ENCODE data around the gene THBS4.
A peak's percentile ranks its signal among the peaks of the same experiment; 100 is the strongest.

THBS4 gene

GRCh38 chr5:80072103-80073073 lies 37.2 kb downstream of the THBS4 start:
- no peak for DNase-seq (ENCODE audit: low read depth in 3 of 3, low spot score in 1 of 3)

DNA sequence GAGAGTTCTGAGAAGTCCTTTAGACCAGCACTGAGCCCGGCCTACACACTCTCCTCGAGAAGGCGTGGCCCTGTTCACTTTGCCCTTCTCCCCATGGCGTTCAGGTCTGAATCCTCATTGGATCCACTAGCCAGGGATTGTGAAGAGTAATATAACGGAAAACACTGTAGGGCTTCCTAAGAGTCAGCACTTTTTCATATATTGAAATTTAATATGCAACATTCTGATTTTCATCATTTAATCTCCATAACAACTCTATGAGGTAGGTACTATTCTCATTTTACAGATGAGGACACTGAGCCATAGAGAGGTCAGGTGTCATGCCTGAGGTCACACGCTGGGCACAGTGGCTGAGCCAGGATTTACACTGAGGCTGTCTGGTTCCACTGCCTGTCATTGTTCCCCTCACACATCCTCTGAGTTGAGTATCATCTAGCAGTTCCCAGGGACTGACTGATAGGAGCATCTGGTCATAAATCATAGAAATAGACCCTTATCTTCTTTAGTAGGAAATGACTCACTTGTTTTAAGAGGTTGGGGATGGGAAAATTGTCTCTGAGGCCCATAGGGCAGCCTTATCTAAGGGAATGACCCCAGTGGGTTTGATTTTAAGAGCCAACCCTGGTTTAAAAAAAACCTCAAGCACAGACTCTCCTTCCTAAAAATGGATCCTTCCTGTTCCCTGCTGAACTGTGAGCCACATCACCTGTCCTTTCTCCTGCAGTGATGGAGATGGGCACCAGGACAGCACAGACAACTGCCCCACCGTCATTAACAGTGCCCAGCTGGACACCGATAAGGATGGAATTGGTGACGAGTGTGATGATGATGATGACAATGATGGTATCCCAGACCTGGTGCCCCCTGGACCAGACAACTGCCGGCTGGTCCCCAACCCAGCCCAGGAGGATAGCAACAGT lies 41.2 kb downstream of the THBS4 start:
- no peak for DNase-seq (ENCODE audit: low read depth in 3 of 3, low spot score in 1 of 3)

- no peak for DNase-seq (ENCODE audit: low read depth in 3 of 3, low spot score in 1 of 3)
Observed at GRCh38 chr5:80077051-80077714, 42.0 kb downstream of the THBS4 start.

GRCh38 chr5:80078921-80079320 lies 43.8 kb downstream of the THBS4 start:
- DNase-seq (ENCODE audit: low read depth in 3 of 3, low spot score in 1 of 3) = no peak

DNA sequence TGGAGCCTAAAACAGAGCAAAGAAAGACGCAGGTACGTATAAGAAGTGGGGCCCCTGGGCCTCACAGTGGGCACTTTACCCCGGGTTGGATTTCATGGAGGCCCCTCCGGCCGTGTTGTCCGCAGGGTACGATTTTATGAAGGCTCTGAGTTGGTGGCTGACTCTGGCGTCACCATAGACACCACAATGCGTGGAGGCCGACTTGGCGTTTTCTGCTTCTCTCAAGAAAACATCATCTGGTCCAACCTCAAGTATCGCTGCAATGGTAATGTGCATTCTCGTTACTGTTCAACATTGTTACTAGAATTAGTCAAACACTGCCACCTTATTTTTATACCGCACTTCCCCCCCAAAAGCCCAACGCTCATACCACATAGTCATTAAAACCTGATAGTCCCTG lies 47.1 kb downstream of the THBS4 start:
- no peak for DNase-seq (ENCODE audit: low read depth in 3 of 3, low spot score in 1 of 3)

- DNase-seq (ENCODE audit: low read depth in 3 of 3, low spot score in 1 of 3) = peak in 1 of 3 donors; percentile 51
Observed at GRCh38 chr5:80082731-80083100, 47.6 kb downstream of the THBS4 start.

- peak in 1 of 3 donors; percentile 8 for DNase-seq (ENCODE audit: low read depth in 3 of 3, low spot score in 1 of 3)
Observed at GRCh38 chr5:80083101-80083890, 48.1 kb downstream of the THBS4 start.

GRCh38 chr5:80090884-80091166 lies 55.7 kb downstream of the THBS4 start:
- no peak for DNase-seq (ENCODE audit: low read depth in 3 of 3, low spot score in 1 of 3)

- peak in 1 of 3 donors; percentile 13 for DNase-seq (ENCODE audit: low read depth in 3 of 3, low spot score in 1 of 3)
Observed at GRCh38 chr5:80091792-80092192, 56.6 kb downstream of the THBS4 start.

GRCh38 chr5:80092486-80093107 lies 57.4 kb downstream of the THBS4 start:
- DNase-seq (ENCODE audit: low read depth in 3 of 3, low spot score in 1 of 3) = no peak

GRCh38 chr5:80093796-80094195 lies 58.6 kb downstream of the THBS4 start:
- no peak for DNase-seq (ENCODE audit: low read depth in 3 of 3, low spot score in 1 of 3)

DNA sequence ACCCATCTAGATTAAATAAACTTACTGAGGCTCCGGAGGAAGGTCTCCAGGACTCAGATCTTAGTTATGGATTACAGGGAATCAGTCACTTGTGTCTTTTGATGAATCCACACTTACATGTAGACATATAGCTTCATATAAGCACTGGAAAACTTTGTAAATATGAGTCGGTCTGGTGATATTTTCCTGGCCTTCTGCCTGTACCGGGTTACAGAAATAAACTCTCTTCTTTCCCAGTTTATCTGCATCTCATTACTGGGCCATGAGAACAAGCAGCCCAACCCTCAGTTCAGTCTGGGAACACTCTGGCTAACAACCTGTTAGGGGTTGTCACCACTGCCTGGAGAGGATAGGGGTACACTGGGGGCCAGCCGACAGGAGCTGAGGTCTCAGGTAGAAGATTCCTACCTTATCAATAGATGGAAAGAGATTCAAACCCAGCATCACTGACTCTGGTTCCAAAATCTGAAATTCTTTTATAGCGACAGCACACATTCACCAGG lies 59.1 kb downstream of the THBS4 start:
- DNase-seq (ENCODE audit: low read depth in 3 of 3, low spot score in 1 of 3) = no peak

- no peak for DNase-seq (ENCODE audit: low read depth in 3 of 3, low spot score in 1 of 3)
Observed at GRCh38 chr5:80097451-80097850, 62.3 kb downstream of the THBS4 start.

DNA sequence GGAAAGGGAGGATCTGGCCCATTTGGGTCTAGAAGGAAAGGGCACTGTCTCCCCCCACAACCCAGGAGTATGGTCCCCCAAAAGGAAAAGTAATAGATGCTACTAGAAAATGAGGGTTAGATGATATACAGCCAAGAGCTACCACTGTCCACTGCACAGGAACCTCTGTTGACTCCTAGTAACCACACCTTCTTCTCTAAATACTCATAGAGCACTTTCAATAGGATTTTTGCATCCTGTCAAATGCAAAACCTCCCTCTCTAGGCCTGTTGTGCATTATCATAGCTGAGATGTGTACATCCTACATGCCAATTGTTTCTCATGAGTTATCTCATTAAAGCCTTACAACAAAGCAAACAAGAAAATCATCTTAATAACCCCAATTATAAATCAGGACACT lies 66.8 kb downstream of the THBS4 start:
- no peak for DNase-seq (ENCODE audit: low read depth in 3 of 3, low spot score in 1 of 3)

DNA sequence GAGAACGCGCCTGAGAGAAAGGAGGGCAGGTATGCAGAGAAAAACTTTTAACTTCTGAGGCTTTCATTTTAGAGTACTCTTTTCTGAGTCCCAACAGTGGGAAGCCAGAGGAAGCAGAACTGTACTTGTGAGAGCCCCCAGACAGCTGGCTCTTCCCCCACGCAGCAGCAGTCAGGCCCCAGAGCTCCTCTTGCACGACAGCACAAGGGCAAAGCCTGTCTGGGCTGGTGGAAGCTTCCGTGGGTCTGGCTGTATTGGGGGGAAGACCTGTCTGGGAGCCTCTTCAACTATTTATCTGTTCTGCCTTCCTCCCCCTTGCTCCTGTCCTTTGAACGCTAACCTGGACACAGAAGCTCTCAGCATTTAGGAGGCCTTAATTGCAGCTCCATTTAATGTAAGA lies 68.2 kb downstream of the THBS4 start:
- no peak for DNase-seq (ENCODE audit: low read depth in 3 of 3, low spot score in 1 of 3)

DNA sequence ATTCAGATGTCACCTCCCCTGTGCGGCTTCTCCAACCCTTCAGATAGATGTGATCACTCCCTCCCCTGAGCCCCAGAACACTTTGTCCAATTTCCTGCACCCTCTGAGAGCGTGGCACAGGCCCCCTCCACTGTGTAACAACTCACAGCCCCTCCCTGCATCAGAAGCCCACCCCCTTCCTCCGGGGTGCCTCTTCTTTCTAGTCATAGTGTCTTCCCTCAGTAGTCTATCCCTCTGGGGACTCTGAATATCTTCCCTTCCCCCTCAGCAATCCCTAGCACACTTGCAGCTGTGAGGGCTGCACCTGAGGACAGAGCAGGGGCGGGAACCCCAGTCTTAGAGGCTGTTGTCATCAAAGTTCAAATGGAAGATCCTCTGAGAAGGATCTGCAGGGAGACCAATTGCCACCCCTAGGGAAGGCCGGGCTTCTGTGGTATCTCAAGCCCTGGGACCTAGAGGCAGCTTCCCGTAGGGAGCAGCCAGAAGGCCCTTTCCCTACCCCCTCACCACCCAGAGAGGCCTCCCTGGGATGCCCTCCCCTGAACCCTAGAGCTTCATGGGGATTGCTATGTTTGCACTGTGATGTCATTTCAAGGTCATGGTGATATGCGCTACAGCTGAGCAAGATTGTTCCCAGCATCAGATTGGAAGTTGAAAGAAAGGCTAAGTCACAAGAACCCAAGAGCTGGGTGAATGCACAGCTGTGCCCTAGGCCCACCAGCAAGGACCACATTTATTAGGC lies 70.7 kb downstream of the THBS4 start:
- DNase-seq (ENCODE audit: low read depth in 3 of 3, low spot score in 1 of 3) = no peak

DNA sequence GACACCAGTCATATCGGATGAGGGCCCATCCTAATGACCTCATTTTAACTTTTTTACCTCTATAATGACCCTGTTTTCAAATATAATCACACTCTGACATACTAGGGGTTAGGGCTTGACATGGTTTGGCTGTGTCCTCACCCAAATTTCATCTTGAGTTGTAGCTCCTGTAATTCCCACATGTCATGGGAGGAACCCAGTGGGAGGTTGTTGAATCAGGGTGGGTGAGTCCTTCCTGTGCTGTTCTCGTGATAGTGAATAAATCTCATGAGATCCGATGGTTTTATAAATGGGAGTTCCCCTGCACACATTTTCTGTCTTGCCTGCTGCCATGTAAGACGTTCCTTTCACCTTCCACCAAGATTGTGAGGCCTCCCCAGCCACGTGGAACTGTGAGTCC lies 71.8 kb downstream of the THBS4 start:
- DNase-seq (ENCODE audit: low read depth in 3 of 3, low spot score in 1 of 3) = no peak

DNA sequence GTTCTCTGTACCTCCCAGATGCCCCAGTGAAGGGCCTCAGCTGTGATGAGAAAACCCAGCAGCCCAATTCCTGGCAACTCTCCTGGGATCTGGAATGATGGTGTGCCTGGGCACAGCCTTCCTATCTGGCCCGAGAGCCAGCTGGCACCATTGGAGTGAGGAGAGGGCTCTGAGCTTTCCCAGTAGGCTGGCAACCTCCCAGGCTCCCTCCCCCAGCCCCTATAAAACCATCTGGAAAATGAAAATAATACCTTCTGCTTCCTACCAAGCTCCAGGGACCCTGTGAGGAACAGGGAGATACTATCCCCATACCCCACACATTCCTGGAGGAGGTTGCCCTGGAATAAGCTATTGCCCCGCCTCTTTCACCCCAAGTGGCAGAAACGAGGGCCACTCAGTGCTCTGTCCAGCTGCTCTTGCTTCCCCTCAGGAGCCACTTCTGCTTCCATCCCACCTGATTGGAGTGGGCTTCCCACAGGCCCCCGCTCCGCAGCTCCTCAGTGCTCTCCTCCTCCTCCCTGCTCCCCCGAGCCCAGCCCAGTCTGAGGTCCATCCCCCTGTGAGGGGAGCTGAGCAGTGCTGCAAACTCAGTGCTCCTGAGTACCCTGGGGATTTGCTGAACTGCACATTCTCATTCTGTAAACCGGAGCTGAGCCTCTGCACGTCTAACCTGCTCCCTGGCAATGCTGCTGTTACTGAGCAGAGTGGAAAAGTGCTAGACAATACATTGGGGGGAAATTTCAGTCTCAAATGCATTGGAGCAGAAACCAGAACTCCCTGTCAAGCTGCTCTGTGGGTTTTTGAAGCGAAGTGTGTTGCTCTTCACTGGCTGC lies 74.7 kb downstream of the THBS4 start:
- DNase-seq (ENCODE audit: low read depth in 3 of 3, low spot score in 1 of 3) = no peak
